ENCODE results near the gene PRKCI.

DNA sequence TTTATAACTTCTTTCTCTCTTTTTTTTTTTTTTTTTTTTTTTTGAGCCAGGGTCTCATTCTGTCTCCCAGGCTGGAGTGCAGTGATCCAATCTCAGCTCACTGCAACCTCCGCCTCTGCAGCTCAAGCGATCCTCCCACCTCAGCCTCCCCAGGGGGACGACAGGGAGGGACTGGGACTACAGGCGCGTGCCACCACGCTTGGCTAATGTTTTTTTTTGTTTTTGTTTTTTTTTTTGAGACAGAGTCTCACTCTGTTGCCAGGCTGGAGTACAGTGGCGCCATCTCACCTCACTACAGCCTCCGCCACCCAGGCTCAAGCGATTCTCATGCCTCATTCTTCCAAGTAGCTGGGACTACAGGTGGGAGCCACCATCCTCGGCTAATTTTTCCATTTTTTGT, 17.7 kb upstream of the PRKCI start:
- TF ChIP-seq RFX5 (IDR thresholded peaks at IDR 0.05) (no peak), POLR2A (IDR thresholded peaks at IDR 0.05; ENCODE audit: low read length) (no peak), EP300 (IDR thresholded peaks at IDR 0.05) (no peak), CHD2 (IDR thresholded peaks at IDR 0.05; ENCODE audit: low read length, partially characterized antibody) (no peak)
- TF ChIP-seq, protein P1, sequence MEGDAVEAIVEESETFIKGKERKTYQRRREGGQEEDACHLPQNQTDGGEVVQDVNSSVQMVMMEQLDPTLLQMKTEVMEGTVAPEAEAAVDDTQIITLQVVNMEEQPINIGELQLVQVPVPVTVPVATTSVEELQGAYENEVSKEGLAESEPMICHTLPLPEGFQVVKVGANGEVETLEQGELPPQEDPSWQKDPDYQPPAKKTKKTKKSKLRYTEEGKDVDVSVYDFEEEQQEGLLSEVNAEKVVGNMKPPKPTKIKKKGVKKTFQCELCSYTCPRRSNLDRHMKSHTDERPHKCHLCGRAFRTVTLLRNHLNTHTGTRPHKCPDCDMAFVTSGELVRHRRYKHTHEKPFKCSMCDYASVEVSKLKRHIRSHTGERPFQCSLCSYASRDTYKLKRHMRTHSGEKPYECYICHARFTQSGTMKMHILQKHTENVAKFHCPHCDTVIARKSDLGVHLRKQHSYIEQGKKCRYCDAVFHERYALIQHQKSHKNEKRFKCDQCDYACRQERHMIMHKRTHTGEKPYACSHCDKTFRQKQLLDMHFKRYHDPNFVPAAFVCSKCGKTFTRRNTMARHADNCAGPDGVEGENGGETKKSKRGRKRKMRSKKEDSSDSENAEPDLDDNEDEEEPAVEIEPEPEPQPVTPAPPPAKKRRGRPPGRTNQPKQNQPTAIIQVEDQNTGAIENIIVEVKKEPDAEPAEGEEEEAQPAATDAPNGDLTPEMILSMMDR (IDR thresholded peaks at IDR 0.05), result no peak
- TF ChIP-seq, protein P2, sequence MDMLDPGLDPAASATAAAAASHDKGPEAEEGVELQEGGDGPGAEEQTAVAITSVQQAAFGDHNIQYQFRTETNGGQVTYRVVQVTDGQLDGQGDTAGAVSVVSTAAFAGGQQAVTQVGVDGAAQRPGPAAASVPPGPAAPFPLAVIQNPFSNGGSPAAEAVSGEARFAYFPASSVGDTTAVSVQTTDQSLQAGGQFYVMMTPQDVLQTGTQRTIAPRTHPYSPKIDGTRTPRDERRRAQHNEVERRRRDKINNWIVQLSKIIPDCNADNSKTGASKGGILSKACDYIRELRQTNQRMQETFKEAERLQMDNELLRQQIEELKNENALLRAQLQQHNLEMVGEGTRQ (IDR thresholded peaks at IDR 0.05), result no peak

All from A549 (cell line).